ENCODE data around the gene SPDYE16.
"Not testable (repeated sequence)": the region's sequence is repeated elsewhere in the genome, so short reads cannot be mapped to it uniquely, and the experiment has no call there.

GRCh38 chr7:76588586-76588985, 45.5 kb upstream of the SPDYE16 start:
- TF ChIP-seq POLR2AphosphoS5 (IDR thresholded peaks at IDR 0.05; ENCODE audit: borderline replicate concordance, low read depth, low read length); EZH2 (IDR thresholded peaks at IDR 0.05); FOXP2 (optimal IDR thresholded peaks at IDR 0.05; ENCODE audit: control extremely low read depth, extremely low read length, insufficient read depth): not testable (repeated sequence)
